HL-60/S4 (cell line): Measurements from ENCODE around the gene DCUN1D5.
"Not testable (repeated sequence)": the region's sequence is repeated elsewhere in the genome, so short reads cannot be mapped to it uniquely, and the experiment has no call there.

ENCODE experiments used
- in situ Hi-C: fragments of 300-500 bp; cut with MboI; formaldehyde crosslinking; loops from 2 replicates; pipeline ENCODE4 v1.14.3; 2022; ENCODE audit warnings: low sequenced_read_pairs

Gene DCUN1D5

DNA sequence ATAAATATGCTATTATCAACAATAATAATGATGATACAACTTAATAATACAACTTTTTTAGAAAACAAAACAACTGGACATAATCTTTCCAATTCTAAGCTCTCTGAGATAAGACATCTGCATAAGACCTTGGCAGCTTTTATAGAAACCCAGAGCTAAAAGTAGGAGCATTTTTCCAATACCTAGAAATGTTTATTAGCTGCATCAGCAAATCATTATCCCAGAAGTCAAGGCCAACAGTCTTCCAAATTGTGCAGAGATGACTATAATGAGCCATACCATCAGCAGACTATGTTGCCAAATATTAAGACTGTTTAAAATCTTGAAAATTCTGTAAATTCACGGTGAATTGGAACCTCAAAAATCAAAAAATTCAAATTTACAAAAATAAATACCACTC lies 30.3 kb downstream of the DCUN1D5 start:
- in situ Hi-C loops: no loop called here

DNA sequence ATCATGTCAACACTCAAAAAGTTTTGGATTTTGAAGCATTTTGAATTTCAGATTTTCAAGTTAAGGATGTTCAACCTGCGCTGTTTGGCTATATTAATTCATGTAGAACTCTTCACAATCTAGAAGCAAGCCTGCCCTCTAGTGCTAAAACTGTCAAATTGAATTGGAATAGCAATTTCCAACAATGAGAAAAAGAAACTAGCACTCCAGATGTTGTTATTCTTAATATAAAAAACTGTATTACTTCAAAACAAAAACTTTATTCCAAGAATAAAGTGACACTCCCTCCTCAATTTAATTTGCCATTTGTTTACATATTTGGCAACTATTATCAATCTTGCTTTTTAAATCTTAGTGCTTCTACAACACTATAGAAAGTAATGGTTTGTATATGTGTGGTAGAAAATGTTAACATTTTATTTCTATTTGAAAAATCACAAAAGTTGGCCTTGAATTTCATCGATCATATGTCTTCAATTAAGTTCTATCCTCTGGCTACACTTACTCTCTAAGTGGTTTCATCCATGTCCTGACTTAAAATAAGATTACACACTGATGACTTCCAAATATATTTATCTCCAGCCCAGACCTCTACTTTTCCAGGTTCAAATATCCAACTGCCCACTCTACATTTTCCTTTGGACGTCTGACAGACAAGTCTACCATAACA lies 36.6 kb downstream of the DCUN1D5 start:
- in situ Hi-C loops: no loop called here

DNA sequence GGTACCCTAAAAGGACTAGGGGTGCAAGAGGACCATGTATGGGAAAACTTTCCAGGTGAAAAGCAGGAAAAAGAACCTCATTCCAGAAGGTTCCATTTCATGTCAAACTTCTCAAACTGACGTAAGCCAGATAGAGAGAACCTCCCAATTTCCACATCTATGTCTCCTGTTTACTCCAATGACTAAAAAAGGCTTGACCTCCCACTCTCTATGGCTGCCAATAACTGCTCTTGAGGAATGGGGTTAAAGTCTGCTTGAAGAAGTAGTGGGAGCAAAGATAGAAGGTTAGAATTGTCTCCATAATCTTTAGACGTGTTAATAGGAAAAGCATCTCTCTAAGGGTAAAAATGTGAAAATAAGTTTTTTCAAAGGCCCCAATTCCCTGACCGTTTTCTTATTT lies 38.0 kb downstream of the DCUN1D5 start:
- in situ Hi-C loops: no loop called here

DNA sequence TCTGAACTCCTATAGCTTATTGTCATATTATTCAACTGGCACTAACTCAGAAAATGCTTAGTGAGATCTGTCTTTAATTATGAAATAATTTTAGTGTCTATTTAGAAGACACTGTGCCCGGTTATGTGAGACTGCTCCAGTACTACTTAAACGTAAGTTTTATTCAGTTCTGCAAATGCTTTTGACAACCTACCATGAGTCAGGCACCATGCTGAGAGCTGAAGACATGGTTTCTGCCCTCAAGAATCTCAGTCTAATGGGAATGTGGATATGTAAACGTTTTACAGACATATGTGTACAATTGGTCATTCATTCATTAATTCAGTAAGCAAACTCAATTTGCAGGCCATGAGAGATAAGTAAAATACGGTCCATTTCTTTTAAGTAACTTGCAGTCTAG lies 40.0 kb downstream of the DCUN1D5 start:
- in situ Hi-C loops: no loop called here

DNA sequence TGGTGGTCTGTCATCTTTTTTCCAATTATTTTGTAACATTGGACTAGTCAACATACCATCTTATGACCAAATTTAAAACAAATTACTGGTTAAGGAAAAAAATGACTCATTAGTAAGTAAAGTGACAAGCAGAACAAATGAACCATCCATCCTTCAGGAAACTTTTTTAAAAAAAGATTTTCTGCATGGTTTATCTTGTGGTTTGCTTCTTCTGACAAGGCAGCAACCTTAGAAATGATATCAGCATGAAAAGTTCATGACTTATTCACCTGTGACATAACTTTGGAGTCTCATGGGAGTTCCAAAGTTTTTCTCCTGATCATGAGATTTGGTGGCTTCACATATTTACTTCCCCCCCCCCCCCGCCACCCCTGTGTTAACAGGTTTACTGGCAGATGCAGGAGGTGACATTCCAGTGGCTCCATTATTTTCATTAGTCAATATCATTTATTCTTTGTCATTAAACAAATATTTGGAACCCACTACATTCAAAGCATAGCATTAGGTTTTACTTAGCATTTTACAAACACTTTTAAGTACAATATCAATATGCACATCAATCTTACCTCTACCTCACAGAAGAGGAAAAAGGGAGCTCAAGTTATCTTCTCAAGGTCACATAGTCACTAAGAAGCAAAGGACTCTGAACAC lies 40.7 kb downstream of the DCUN1D5 start:
- in situ Hi-C loops: no loop called here

DNA sequence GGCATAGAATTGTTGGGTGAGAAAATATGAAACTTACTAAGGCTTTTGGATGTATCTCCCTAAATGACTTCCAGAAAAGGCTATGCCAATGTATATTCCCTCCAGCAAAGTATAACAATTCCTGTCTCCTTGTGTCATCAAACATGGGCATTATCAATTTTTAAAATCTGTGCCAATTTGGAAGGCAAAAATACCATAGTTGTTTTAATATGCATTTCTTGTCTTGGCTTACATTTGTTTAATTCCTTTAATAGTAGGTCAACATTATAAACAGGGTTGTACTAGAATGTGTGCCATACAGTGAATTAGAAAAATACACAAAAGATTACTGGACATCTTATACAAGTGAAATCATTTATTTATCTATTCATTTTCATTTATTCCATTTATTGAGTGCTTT lies 41.6 kb downstream of the DCUN1D5 start:
- in situ Hi-C loops: no loop called here

DNA sequence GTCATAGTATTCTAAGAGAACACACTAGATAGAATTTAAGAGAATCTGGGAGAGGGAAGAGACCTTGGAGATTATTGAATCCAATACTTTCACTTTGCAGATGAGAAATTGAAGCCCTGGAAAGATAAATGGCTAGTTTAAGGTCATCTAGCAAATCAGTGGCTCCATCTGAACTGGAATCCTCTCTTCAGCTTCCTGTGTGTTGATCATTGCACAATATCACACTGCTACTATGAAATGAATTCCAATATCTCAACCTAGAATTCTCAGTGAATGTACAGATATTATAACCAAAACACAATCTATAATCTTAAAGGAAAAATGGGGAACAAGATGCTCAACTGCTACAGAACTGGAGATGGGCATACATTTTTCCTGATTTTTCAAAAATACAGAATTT lies 44.1 kb downstream of the DCUN1D5 start:
- in situ Hi-C loops: no loop called here

DNA sequence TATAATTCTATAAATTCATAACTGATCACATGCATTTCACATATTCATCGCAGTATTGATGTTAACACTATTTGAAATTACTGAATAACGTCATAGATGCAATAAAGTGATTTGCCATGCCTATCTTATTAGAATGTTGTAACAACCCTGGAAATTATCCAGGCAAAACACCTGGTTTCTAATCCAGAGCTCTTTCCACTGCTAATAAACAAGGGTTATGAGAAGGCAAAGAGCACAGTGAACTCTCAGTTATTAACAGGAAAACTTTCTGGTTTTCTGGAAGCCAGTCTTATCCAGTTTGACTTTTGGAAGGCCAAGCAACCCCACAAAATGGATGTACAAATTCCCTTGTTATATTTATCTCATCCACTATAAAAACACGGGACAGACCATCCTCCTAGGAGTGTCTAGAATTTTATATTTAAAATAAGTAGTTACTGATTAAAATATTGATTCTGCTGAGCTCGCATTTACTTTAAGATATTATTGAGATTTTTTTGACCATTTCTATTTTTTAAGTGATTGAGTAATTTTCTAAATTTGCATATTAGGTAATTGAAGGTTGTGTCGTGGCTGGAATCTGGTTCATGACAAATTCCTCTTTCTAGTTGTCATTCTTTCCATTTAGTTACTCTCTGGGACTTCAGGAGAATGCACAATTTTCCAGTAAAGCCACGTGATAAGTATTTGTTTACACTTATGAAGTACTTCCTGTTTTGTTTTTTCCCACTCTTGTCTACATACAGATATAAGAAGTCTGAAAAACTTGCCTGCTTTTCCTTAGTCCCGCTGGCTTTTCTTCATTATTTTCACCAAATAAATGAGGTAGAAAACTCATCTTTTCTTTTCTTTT lies 47.9 kb downstream of the DCUN1D5 start:
- in situ Hi-C loops: no loop called here

DNA sequence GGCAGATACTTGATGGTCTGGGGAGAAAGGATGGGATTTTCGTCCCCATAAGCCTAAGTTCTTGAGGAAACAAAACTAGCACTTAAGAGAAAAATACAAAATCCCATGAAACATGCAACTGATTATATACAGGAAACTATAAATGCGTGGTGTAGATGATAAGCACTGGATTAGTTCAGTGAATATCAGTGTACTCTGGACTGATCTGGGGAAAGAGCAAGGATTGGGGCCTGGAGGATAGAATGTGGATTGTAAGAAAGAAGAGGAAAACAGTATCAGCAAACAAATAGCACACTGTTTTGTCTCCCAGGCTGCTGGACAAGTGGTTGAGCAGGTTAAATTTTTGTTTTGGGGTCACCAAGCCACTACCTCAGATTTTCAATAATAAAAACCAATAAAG lies 49.8 kb downstream of the DCUN1D5 start:
- in situ Hi-C loops: no loop called here

DNA sequence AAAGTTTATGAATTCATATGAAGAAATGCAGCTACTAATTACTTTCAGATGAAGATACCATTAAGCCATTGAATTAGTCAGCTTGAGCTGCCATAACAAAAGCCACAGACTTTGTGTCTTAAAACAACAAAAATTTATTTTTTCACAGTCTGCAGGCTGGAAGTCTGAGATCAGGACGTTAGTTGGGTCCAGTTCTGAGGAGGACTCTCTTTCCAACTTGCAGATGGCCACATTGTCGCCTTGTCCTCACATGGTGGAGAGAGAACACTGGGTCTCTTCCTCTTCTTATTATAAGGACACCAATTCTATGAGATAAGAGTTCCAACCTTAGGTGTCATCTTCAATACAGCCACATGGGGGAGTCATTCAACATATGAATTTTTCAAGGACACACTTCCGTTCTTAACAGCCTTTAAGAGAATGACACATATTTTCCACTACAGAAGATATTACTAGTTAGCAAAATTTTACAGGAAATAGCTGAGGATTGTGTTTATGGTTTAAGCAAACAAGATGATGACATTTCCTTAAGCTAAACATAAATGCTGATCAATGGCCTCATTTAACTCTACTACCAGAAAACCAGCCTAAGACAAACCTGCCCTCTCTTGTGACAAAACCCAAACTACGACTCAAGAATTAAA lies 56.0 kb downstream of the DCUN1D5 start:
- in situ Hi-C loops: no loop called here

DNA sequence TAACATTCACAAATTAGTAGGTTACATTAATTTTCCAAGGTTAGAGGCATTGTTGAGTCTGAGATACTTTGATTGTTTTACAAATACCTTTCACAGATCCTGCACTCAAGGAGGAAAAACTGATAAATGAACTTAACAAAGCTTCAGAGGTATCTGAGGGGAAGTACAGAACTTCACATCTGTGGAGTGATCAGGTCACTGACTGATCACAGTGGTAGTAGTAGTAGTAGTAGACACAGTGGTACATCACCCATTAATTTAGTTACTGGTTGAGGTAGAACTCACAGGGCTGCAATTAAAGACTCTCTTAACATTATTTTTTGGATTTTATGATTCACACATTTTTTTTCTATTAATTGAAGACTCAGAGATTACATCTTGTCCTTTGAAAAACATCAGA lies 56.7 kb downstream of the DCUN1D5 start:
- in situ Hi-C loops: no loop called here

DNA sequence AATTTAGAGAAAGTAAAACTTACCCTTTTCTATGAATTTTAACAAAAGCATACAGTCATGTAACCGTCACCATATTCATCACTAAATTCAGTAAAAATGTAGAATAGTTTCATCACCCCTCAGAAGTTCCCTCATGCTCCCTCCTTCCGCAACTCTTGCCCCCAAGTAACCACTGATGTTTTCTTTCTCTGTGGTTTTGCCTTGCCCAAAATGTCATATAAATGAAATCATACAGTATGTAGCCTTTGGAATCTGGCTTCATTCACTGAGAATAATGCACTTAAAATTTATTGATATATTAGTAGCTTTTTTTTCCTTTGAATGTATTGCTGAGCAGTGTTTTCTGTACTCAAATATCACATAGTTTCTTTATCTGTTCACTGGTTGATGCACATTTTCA lies 60.1 kb downstream of the DCUN1D5 start:
- in situ Hi-C loops: no loop called here

DNA sequence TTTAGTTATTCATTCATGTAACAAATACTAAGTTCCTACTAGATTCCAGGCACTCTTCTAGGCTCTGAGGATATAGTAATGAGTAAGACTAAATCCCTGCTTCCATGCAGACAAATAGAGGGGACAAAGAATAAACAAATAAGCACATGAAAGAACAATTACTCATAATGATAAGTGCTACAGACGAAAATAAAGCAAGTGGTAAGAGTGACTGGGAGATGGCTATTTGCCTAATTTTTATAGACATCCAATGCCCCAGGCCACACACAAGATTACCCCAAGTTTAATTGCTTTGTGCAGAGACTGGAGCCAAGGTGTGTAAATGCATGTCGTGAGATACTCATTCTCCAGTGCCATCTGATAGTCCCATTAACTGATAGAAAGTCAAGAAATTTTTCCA lies 62.6 kb downstream of the DCUN1D5 start:
- in situ Hi-C loops: no loop called here

DNA sequence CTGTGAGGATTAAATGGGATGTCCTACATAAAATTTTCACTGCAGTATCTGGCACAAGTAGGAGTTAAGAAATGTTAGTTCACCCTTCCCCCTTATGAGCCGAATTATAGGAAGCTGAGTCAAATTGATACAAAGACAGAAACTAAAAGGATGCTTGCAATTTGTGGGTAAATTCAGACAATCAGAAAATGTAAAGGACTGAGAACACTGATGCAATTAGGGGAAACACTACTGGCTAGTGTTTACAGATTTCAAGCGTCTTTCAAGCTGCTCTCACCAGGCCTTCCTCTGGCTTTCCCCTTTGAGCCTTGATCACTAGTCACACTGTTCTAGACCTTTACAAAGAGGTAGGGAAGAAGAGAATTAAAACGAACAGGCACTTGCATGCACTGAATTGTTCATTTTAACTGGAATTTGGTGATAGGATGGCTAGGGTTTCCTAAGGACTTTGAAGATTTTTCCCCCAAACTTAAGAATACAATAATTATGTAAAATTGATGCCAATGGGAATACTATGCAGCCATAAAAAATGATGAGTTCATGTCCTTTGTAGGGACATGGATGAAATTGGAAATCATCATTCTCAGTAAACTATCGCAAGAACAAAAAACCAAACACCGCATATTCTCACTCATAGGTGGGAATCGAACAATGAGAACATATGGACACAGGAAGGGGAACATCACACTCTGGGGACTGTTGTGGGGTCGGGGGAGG lies 63.5 kb downstream of the DCUN1D5 start:
- in situ Hi-C loops: not testable (repeated sequence)

DNA sequence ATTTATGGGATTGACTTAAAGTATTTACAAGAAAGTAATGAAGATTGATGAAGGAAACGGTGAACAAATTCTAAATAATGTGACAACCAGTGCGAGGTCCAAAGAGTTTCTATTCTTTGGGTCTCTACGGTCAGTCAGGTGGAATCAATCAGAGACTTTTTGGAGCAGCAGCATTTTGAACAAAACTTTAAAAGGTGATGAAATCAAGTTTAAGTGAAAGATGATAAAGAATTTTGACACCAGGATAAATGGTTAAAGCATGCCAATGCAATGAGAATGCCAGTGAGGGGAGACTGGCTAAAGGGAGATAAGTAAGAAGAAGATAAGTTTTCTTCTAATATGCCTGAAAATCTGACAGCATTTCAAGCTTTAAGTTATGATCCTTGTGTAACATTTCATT lies 67.9 kb downstream of the DCUN1D5 start:
- in situ Hi-C loops: no loop called here

DNA sequence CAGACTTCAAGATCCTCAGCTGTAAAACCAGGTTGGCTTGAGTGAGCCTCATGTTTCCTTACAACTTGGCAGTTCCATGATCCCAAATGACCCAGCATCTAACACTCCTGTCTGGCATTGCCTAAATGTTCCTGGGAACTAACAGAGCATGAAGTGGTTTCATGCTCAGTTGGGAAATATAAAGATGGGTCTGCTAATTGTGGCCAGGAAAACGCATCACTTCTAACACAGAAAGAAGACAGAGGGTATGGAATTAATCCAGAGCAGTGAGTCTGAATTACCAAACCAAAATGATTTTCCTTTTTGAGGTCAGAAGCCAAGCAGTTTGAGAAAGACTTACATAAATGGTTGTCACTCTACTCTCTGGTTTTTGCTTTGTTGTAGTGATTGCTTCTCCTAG lies 75.9 kb downstream of the DCUN1D5 start:
- in situ Hi-C loops: no loop called here

DNA sequence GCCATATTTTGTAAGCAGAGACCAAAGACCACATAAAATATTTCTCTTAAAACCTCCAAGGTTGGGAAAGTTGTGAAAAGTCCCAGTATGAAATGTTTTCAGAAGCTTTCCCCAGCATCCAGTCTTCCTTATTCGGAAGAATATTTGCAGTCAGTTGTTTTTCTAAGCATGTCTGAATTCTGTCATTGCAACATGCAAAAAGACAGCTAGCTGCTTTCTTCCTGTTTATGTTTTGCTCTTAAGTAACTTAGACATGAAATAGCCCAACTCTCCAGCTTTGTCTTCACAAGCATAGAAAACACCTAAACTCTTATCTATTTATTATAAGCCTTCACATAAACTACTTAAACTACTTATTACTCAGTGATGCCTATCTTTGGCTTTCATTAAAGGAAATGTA lies 78.5 kb downstream of the DCUN1D5 start:
- in situ Hi-C loops: no loop called here
